H1 (cell line): Measurements from ENCODE around the gene NUMB. TPM values are rescaled to one million over a fixed set of nuclear protein-coding genes. Genes with fewer than 3 reads are reported as not detected.

ENCODE experiments used
- SIN3A ChIP-seq, 2 experiments: IDR thresholded peaks in 1 of 2; conservative IDR thresholded peaks in 1 of 2; 2 replicates each; pipeline ENCODE4 v1.6.1; 2011 to 2012; ENCODE audit warnings: low read length in 2 of 2, improper control_type of control experiment in 1 of 2, low read depth in 1 of 2, mild to moderate bottlenecking in 1 of 2
- SIRT6 ChIP-seq: IDR thresholded peaks from one replicate; pipeline ENCODE4 v1.7.1; 2012; ENCODE audit warnings: low read length, inconsistent platforms
- TEAD4 ChIP-seq: IDR thresholded peaks from 2 replicates; pipeline ENCODE4 v1.6.1; 2012; ENCODE audit warnings: low read depth, low read length, inconsistent platforms, mixed read lengths
- polyA plus RNA-seq, 7 experiments: library from polyadenylated mRNA; depleted of rRNA in 3 of 7; stranded (reverse) in 5 of 7; unstranded in 2 of 7; fragments of >200 nt in 5 of 7; fragments of 200-250 nt in 2 of 7; gene quantifications; 1 replicate in 5 of 7; 2 replicates in 1 of 7; 4 replicates in 1 of 7; pipeline versions ENCODE4 v1.2.1 to v1.2.3, GENCODE V29; 2011 to 2013; ENCODE audit warnings: missing spikeins in 2 of 7, mixed read lengths in 2 of 7
- total RNA-seq: library from RNA; stranded (reverse); fragmentation: NEBNext Ultra II Directional; extraction: Animal tissue kit (Norgen Biotek cat#: 25700); gene quantifications from 2 replicates; pipeline ENCODE4 v1.2.1, GENCODE V29; 2021
- TF ChIP-seq, protein P1 (sequence below): IDR thresholded peaks from 2 replicates; pipeline ENCODE4 v1.6.1; 2011; ENCODE audit warnings: low read depth, mild to moderate bottlenecking, low read length; ENCODE audit not compliant: insufficient read depth
- TF ChIP-seq, protein P2 (sequence below): IDR thresholded peaks from 2 replicates; pipeline ENCODE4 v1.6.1; 2011; ENCODE audit warnings: low read length, improper control_type of control experiment

The NUMB gene
- total and polyA plus RNA-seq, 2 of the 8 experiments (the other 6 are each of a cell fraction or from before 2014, with no cell fraction given), result 54.3 to 78.1 TPM

DNA sequence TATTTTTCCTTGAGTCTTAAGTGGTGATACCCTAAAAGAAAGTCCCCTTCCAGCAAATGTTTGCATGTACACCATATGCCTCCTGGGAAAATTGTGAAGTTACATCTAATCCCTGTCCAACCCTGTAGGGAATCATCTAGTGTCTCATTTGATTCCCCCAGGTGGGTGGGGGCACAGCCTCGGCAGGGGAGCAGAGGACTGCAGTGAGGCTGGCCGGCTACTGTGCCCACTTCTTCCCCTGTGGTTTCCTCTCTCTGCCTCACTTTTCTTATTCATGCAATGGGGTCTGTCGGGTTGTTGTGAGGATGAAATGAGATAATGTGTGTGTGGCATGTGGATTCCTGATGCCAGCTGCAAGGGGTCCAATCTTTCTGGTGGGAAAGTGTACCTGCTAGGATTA is 215.0 kb downstream of the NUMB start (continued):
- TF ChIP-seq SIRT6, result no peak
- TF ChIP-seq, protein P1, sequence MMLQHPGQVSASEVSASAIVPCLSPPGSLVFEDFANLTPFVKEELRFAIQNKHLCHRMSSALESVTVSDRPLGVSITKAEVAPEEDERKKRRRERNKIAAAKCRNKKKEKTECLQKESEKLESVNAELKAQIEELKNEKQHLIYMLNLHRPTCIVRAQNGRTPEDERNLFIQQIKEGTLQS, result no peak
- TF ChIP-seq SIN3A (conservative IDR thresholded peaks at IDR 0.05 in 1 of 2, IDR thresholded peaks at IDR 0.05 in 1 of 2; ENCODE audit: low read depth in 1 of 2, low read length in 2 of 2), result no peak
- TF ChIP-seq, protein P2, sequence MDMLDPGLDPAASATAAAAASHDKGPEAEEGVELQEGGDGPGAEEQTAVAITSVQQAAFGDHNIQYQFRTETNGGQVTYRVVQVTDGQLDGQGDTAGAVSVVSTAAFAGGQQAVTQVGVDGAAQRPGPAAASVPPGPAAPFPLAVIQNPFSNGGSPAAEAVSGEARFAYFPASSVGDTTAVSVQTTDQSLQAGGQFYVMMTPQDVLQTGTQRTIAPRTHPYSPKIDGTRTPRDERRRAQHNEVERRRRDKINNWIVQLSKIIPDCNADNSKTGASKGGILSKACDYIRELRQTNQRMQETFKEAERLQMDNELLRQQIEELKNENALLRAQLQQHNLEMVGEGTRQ, result no peak
- TF ChIP-seq TEAD4, result no peak
